Measurements from ENCODE around the gene EFHD1. TPM values are rescaled to one million over a fixed set of nuclear protein-coding genes. Genes with fewer than 3 reads are reported as not detected.
"Not testable (repeated sequence)": the region's sequence is repeated elsewhere in the genome, so short reads cannot be mapped to it uniquely, and the experiment has no call there.

Gene EFHD1
- total RNA-seq, 1 donor from 2014 or later, result 24.3 TPM

DNA sequence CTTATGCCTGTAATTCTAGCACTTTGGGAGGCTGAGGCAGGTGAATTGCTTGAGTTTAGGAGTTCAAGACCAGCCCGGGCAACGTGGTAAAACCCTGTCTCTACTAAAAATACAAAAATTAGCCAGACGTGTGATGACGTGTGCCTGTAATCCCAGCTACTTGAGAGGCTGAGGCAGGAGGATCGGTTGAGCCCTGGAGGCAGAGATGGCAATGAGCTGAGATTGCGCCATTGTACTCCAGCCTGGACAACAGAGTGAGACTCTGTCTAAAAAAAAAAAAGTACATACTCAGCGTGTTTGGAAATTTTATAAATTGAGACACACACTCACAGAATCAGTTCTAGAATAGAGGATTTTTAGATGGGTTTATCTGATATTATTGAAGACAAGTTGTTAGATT lies 46.6 kb downstream of the EFHD1 start:
- ATAC-seq (ENCODE audit: poor library complexity) (no peak), DNase-seq (no peak)
- intact Hi-C loops (cut with DNase I), result no loop called here

DNA sequence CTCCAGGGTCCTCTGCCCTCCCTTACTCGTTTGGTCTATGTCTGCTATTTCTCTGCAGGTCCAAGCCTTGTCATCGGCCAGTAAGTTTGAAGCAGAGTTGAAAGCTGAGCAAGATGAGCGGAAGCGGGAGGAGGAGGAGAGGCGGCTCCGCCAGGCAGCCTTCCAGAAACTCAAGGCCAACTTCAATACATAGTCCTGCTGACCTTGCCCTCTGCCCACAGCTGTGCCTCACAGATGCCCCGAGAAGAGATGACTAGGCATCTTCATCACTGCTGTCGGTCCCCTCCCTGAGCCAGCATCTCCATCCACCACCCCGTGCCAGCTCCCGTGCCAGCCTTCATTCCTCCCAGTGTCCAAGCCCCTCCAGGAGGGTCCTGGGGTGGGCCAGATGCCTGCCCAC lies 48.1 kb downstream of the EFHD1 start:
- intact Hi-C loops (cut with DNase I), result no loop called here
- ATAC-seq (ENCODE audit: poor library complexity), result no peak
- no peak for DNase-seq

DNA sequence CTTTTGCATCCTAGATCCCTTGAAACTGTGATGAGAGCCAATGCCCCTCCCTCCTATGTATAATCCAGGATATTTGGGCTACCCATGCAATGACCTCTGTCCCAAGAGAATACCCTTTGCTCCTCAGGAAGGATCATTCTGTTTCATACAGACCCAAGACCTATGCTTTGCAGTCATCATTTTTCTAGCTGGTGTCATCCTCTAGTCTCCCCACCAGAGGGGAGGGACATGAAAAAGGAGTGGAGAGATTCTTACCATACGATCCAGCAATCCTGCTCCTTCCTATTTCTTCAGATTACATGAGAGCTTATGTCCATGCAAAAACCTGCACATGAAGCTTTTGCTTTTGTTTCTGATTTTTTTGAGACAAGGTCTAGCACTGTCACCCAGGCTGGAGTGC lies 50.0 kb downstream of the EFHD1 start:
- intact Hi-C loops (cut with DNase I), result no loop called here
- DNase-seq, result no peak
- no peak for ATAC-seq (ENCODE audit: poor library complexity)

DNA sequence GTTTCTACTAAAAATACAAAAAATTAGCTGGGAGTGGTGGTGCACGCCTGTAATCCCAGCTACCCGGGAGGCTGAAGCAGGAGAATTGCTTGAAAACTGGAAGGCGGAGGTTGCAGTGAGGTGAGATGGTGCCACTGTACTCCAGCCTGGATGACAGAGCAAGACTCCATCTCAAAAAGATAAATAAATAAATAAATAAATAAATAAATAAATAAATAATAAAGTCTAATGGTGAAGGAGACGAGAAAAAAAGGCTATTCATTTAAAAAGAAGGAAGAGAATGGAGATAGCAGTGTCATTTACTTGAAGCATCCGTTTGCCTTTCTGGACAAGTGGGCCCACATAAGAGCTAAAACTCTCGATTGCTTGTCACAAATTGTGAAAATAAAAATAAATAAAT lies 52.0 kb downstream of the EFHD1 start:
- ATAC-seq (ENCODE audit: poor library complexity); intact Hi-C loops (cut with DNase I): not testable (repeated sequence)

DNA sequence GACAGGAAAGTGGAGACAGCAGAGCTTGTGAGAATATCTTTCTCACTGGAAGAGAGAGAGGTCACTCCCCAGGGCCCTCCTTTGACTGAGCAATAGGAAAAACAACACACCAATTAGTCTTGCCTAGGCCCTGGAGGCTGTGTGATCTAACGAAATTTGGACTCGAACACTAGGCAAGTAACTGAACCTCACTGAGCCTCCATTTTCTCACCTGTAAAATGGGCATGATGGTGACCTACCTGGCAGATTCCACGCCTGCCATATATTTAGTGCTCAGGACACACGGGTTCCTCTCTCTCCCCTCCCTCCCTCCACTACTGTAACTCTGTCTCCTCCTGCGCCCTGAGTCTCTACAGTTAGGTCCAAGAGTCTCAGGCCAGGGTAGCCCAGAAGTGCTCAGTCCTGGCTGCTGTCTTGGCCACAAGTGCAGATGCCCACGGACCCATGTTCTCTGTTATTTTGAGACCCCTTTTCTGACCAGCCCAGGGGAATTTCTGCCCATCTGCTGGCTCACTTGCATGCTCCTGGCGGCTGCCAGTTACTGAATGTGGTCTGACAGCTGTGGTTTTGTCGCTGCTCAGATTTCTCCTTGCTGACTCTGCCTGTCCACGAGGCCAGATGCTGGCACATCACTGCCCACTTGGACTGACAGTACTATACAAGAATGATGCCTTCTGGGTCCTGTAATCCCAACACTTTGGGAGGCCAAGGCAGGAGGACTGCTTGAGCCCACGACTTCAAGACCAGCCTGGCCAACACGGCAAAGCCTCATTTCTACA lies 54.2 kb downstream of the EFHD1 start:
- DNase-seq (no peak), ATAC-seq (ENCODE audit: poor library complexity) (no peak)
- intact Hi-C loops (cut with DNase I), result no loop called here

More for the DNA sequence above, 52.0 kb downstream of the EFHD1 start:
- not testable (repeated sequence) for DNase-seq

DNA sequence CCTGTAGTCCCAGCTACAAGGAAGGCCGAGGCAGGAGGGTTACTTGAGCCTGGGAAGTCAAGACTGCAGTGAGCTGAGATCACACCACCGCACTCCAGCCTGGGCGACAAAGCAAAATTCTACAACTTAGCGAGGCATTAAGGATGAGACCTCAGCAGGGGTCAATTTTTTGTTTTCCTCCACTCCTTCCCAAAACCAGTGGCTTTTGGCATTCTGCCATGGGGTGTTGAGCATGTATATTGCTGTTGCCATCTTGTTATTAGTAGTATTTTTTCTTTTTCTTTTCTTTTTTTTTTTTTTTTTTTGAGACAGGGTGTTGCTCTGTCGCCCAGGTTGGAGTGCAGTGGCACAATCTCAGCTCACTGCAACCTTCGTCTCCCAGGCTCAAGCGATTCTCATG lies 54.8 kb downstream of the EFHD1 start:
- intact Hi-C loops (cut with DNase I), result no loop called here
- DNase-seq (no peak), ATAC-seq (ENCODE audit: poor library complexity) (no peak)

DNA sequence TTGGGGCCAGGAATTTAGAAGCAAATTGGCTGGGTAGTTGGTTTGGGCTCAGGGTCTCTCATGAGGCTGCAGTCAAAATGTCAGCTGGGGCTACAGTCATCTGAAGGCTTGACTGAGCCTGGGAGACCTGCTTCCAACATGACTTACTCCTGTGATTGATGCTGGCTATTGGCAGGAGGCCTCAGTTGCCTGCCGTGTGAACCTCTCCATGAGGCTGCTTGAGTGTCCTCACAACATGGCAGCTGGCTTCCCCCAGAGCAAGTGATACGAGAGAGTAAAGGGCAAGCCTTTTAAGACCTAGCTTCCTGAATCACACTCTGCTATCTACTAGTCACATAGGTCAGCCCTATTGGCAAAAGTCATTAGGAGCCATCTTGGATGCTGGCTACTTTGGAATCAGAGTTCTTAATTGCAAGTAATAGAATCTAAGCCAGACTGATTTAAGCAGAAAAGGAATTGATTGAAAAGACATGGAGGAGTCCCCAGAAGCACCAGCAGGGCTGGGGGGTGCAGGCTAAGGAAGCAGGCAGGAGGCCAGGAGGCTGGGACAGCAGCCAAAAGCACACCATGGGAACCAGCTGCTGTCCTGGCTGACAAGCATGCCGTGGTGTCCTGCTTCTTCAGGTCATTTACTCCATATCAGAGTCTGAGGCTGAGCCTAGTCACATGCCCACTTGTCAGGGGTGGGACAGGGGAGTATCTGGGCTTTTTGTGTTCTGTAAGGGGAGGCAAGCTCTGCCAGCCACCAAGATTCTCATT lies 55.9 kb downstream of the EFHD1 start:
- intact Hi-C loops (cut with DNase I), result no loop called here
- DNase-seq (peak; percentile 75), ATAC-seq (ENCODE audit: poor library complexity) (peak; percentile 86)

DNA sequence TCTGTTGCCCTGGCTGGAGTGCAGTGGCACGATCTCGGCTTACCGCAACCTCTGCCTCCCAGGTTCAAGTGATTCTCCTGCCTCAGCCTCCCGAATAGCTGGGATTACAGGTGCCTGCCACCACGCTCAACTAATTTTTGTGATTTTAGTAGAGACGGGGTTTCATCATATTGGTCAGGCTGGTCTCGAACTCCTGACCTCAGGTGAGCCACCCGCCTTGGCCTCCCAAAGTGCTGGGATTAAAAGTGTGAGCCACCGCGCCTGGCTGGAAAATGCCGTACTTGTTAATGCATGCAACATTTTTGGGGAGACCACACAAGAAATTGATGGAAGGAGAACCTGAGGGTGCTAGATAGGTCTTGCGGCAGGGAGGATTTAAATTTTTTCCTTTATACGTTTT lies 57.7 kb downstream of the EFHD1 start:
- intact Hi-C loops (cut with DNase I); ATAC-seq (ENCODE audit: poor library complexity); DNase-seq: not testable (repeated sequence)

DNA sequence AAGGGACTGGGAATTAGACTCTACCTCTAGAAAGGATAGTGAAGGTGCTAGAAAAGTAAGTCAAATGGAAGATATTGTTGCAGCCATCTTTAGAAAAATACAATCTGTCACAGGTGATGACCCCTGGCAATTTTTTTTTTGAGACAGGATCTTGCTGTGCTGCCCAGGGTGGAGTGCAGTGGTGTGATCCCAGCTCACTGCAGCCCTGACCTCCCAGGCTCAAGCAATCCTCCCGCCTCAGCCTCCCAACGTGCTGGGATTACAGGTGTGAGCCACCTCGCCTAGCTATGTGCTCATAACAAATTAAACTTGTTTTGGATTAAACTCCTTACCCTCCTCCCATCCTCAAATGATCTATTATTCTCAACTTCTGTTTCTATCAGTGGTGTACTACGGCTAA lies 59.9 kb downstream of the EFHD1 start:
- intact Hi-C loops (cut with DNase I), result no loop called here
- ATAC-seq (ENCODE audit: poor library complexity) (no peak), DNase-seq (no peak)

DNA sequence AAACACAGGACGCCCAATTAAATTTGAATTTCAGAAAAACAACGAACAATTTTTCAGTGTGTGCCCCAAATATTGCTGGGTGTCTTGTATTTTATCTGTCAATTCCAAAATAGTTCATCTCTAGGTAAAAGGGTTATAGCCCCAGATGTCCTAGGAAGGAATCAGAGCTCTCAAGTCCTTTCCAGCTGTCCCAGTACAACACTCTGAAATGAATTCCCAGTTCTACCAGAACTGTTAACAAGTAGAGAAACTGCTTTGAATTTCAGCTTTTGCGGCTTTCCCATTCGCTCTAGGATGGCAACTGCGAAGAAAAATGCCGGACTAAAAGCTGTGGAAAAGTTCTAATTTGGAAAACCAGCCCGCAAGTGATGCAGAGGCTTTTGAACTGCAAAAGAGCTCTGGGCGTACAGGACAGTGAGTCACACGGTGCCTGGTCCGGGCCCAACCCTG lies 63.2 kb downstream of the EFHD1 start:
- ATAC-seq (ENCODE audit: poor library complexity), result peak; percentile 1
- no peak for DNase-seq
- intact Hi-C loops (cut with DNase I), result no loop called here

DNA sequence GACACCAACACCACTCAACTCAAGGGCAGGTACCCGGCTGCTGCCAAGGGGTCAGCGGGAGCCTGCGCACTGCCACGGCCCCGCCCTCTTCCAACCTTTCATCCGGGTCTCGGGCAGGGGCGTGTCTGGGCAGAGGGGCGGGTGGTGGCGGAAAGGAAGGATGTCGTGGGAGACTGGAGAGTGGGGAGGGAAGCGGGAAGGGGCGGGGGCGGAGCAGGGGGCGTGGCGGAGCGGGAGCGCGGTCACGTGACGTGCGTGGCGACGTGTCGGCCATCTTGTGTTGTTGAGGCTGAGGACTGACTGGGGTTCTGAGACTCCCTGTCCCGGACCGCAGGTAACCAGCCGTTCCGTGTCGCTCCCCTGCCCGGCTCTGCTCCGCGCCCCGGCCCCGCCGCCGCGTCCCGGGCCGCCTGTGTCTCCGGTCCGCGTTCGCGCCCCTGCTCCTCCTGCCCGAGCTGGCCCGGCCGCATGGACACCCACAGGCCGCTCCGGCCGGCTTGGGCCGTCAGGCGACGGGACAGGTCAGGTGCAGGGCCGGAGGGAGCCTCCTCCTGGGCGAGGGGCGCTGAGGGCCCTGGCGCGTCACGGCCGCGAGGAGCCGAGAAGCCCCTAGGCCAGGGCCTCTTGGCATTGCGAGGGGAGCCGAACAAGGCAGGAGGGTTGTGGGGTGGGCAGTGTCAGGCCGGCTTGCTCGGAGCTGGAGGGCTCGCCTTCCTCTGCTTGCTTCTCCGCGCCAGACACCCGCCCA lies 63.8 kb downstream of the EFHD1 start, which contains the start of gene GIGYF2:
Gene GIGYF2, plus strand, starts transcription at position 273 of the 748 bp plus-strand sequence. CDS start 37,867 bp downstream, outside the sequence.
- DNase-seq, result peak; percentile 97
- intact Hi-C loops (cut with DNase I), result no loop called here
- ATAC-seq (ENCODE audit: poor library complexity), result peak; percentile 98

DNA sequence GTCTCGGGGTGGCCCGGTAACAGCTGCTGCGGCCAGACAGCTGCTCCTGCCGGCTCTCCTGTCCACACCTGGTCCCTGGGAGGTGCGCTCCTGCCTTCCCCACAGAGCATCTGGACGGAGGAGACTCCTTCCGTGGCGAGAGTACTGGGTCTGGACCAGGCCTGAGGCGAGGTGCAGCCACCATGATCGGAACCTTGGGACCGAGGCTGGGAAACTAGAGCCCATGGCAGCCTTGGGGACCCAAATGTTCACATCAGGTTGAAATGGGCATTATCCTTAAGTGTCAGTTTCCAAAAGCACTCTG lies 64.4 kb downstream of the EFHD1 start:
- ATAC-seq (ENCODE audit: poor library complexity), result no peak
- intact Hi-C loops (cut with DNase I), result no loop called here
- DNase-seq, result peak; percentile 53

DNA sequence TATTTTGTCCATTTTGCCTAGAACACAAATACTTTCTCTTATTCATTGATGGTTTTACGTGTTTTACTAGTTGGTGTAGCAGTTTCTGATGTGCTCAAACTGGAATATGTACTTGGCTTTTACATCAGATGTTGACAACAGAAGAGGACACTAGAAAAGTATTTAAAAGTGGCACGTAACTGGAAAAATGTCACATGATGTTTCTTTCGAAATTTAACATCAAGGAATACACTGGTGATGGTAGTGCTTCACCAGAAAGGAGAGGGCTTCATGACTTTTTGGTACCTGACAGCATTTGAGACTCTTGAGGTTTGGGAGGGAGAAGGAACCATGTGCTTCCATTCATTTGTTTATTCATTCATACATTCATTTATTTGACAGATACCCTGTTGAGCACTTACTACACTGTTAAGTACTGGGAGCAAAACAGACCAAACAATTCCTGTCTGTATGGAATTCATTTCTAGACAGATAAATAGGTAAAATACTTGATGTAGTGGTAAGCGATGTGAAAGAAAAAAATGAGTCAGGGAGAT lies 65.2 kb downstream of the EFHD1 start:
- no peak for ATAC-seq (ENCODE audit: poor library complexity)
- intact Hi-C loops (cut with DNase I), result no loop called here
- no peak for DNase-seq

DNA sequence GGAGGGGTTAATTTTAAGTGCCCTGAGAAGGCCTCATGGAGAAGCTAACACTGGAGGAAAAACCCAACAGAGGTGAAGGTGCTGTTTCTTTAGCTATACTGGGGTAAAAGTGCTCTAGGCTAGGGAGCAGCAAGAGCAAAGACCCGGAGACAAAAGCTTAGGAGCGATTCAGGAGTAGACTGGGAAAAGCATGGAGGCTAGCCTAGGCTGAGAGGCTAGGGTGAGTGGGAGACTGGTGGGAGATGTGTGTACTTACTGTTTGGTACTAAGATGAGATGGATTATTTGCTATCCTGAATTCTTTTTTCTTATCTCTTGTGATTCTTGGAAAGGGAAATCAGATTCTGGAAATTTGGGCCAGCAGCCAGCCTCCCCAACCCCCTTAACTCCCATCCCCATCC lies 65.7 kb downstream of the EFHD1 start:
- DNase-seq (no peak), ATAC-seq (ENCODE audit: poor library complexity) (no peak)
- intact Hi-C loops (cut with DNase I), result no loop called here

DNA sequence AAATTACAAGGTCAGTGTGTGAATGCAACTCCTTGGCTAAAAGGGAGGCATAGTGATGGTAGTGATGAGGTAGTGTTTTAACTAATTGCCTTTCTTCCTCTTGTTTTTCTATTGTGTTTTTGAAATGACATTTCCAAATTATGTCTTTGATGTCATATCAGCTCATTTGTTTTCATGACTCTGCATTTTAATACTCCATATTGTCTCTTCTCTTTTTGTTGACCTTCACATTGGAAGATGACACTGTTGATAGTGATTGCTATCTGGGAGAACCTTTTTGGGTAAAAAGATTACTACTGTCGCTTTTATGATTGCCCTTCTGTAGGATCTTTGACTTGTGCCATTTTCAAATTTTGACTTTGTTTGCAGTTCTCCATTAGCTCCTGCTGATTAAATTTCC lies 66.8 kb downstream of the EFHD1 start:
- ATAC-seq (ENCODE audit: poor library complexity), result no peak
- DNase-seq, result no peak
- intact Hi-C loops (cut with DNase I), result no loop called here

DNA sequence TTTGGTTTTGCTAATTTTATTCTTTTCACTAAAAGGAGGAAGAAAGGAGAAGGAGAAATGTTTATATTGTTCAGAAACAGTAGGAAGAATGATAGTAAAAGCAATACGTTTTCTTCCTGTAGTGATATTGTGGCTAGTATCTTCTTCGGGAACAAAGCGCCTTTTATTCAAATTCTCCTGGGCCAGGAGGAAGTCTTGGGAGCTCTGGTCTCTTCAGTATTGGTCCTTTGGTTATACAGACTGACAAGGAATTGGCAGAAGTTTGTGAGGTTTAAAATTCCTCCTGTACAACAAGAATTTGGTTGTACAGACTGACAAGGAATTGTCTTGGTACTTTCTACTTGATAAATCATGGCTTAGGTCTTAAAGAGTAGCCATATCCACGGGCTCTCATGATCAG lies 73.7 kb downstream of the EFHD1 start:
- DNase-seq, result no peak
- intact Hi-C loops (cut with DNase I), result no loop called here
- no peak for ATAC-seq (ENCODE audit: poor library complexity)

DNA sequence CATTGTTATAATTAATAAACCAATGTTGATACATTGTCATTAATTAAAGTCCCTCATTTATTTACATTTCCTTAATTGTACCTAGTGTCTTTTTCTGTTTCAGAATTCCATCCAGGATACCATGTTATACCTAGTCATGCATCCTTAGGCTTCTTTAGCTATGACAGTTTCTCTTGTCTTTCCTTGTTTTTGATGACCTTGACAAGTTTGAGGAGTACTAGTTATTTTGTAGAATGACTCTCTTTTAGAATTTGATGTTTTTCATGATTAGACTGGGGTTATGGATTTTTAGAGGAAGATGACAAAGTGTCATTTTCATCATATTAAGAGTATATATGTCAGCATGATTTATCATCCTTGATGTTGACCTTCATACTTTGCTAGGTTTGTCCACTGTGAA lies 80.1 kb downstream of the EFHD1 start:
- intact Hi-C loops (cut with DNase I), result no loop called here
- DNase-seq, result no peak
- no peak for ATAC-seq (ENCODE audit: poor library complexity)

DNA sequence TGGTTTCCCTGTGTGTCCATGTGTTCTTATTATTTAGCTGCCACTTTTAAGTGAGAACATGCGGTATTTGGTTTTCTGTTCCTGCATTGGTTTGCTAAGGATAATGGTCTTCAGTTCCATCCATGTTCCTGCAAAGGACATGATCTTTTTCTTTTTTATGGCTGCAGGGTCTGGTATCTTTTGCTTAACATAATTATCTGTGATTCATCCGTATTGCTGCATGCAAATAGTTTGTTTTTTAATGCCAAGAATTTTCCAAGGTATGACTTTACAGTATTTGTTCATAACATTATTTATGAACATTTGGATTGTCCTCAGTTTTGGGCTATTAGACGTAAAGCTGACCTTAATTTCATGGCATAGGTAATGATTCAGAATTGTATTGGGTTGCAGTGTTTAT lies 81.6 kb downstream of the EFHD1 start:
- intact Hi-C loops (cut with DNase I), result no loop called here
- ATAC-seq (ENCODE audit: poor library complexity), result no peak
- no peak for DNase-seq

DNA sequence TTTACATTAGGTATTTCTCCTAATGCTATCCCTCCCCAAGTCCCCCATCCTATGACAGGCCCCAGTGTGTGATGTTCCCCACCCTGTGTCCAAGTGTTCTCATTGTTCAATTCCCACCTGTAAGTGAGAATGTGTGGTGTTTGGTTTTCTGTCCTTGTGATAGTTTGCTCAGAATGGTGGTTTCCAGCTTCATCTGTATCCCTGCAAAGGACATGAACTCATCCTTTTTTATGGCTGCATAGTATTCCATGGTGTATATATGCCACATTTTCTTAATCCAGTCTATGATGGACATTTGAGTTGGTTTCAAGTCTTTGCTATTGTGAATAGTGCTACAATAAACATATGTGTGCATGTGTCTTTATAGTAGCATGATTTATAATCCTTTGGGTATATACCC lies 86.7 kb downstream of the EFHD1 start:
- intact Hi-C loops (cut with DNase I); DNase-seq; ATAC-seq (ENCODE audit: poor library complexity): not testable (repeated sequence)
